KMS-11 (cell line): ENCODE measurements around the gene CPXM1.

Experiments used
- H2AFZ ChIP-seq: fragments of 200-600 bp; sonication (generic); 2 replicates; pipeline ENCODE4 v1.6.1; 2016; ENCODE audit warnings: antibody characterized with exemption, mixed run types, low read depth
- H3K27ac ChIP-seq: fragments of 200-600 bp; sonication (generic); 2 replicates; pipeline ENCODE4 v1.6.1; 2016; ENCODE audit warnings: mild to moderate bottlenecking, mixed run types
- H3K27me3 ChIP-seq: fragments of 200-600 bp; sonication (generic); 2 replicates; pipeline ENCODE4 v1.6.1; 2017; ENCODE audit warnings: mild to moderate bottlenecking, low read depth, mixed run types, moderate library complexity; ENCODE audit not compliant: insufficient read depth
- H3K36me3 ChIP-seq: fragments of 200-600 bp; sonication (generic); 2 replicates; pipeline ENCODE4 v1.6.1; 2017; ENCODE audit warnings: mild to moderate bottlenecking, mixed run types; ENCODE audit not compliant: insufficient read depth
- H3K4me1 ChIP-seq: fragments of 200-600 bp; sonication (generic); 2 replicates; pipeline ENCODE4 v1.6.1; 2016; ENCODE audit warnings: mild to moderate bottlenecking, low read depth, mixed run types; ENCODE audit not compliant: poor library complexity, severe bottlenecking
- H3K4me2 ChIP-seq: fragments of 200-600 bp; sonication (generic); 2 replicates; pipeline ENCODE4 v1.7.0; 2016; ENCODE audit warnings: mild to moderate bottlenecking, mixed run types
- H3K4me3 ChIP-seq: fragments of 200-600 bp; sonication (generic); IDR thresholded peaks from 2 replicates; pipeline ENCODE4 v1.6.1; 2017; ENCODE audit warnings: low read depth, low read length, mixed read lengths; ENCODE audit not compliant: insufficient read depth
- H3K79me2 ChIP-seq: fragments of 200-600 bp; sonication (generic); 2 replicates; pipeline ENCODE4 v1.6.1; 2016; ENCODE audit warnings: low read depth, mixed run types; ENCODE audit not compliant: insufficient read depth
- H3K9ac ChIP-seq: fragments of 200-600 bp; sonication (generic); 2 replicates; pipeline ENCODE4 v1.6.1; 2016; ENCODE audit warnings: mild to moderate bottlenecking, mixed run types
- H4K20me1 ChIP-seq: fragments of 200-600 bp; sonication (generic); 2 replicates; pipeline ENCODE4 v1.6.1; 2016; ENCODE audit warnings: mild to moderate bottlenecking, mixed run types; ENCODE audit not compliant: insufficient read depth
- CTCF ChIP-seq: fragments of 200-600 bp; sonication (generic); conservative IDR thresholded peaks from 2 replicates; pipeline ENCODE4 v1.6.1; 2017; ENCODE audit warnings: low read depth, mild to moderate bottlenecking, antibody characterized with exemption, low read length, moderate library complexity, mixed read lengths

CPXM1 gene

GRCh38 chr20:2820084-2820895 is 19.9 kb upstream of the CPXM1 start:
- no peak overlapping the region for H3K27ac ChIP-seq
- no peak overlapping the region for H2AFZ ChIP-seq
- peaks cover 5% of the 10 kb centered on the region for H3K4me1 ChIP-seq
- no peak overlapping the region for H3K9ac ChIP-seq
- no peak overlapping the region for H3K4me2 ChIP-seq
- H3K4me3 ChIP-seq, result no peak overlapping the region
- TF ChIP-seq CTCF, result no peak
- no peaks in the 10 kb centered on the region for H3K36me3 ChIP-seq
- no peaks in the 10 kb centered on the region for H4K20me1 ChIP-seq
- H3K27me3 ChIP-seq, result no peaks in the 10 kb centered on the region
- H3K79me2 ChIP-seq, result no peaks in the 10 kb centered on the region

DNA sequence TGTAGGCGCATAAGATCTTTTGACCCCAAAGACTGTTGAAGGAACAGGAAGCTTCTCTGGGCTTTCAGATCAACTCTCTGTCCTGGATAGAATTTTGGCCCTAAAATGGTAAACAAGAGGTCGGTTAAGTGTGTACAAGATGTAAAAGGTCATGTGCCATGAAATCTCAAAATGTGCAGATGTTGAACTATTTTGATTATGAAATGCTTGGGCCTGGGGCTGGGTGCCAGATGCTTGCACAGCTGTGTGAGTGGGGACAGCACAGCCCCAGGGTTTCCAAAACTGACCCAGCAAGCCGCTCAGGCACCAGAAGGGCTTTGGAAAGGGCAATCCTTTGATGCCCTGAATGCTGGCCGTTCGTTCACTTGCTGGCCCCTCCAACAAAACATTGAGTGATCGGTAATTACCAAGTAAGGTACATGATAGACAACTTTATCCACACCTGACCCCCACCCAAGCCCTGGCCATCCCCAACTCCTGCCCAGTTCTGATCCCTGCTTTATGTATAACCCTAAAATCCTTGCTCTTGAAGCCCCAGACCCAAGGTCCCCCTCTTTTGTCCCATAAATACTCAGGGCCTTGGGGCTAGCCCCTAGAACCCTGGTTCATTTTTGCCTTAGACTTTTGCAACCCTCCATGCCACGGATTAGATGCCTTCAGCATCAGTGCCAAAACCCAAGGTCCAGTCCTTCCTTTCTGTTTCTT is 17.6 kb upstream of the CPXM1 start:
- Histone ChIP-seq H3K79me2 (no peaks in the 10 kb centered on the region), H2AFZ (no peak overlapping the region), H3K36me3 (no peaks in the 10 kb centered on the region), H4K20me1 (no peaks in the 10 kb centered on the region), H3K27me3 (no peaks in the 10 kb centered on the region), H3K27ac (no peak overlapping the region), H3K4me1 (peaks cover 5% of the 10 kb centered on the region), H3K9ac (no peak overlapping the region), H3K4me2 (no peak overlapping the region), H3K4me3 (no peak overlapping the region)
- TF ChIP-seq CTCF, result no peak

DNA sequence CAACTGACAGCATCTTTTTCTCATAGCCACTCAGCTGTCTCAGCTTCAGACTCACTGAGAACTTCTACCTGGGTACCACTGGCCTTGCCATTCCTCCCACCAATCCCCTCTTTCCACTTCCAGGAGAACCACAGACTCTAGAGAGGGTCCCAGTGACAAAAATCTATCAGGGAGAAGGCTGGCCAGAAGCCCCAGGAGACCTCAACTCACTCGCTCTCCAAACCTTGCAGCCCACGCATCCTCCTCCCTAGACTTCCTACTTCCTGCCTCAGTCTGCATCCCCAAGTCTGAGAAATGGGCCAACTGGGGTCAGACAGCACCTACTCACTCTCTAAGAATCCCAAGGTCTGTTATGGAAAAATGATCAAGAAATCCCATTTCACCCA is 16.9 kb upstream of the CPXM1 start:
- no peaks in the 10 kb centered on the region for H4K20me1 ChIP-seq
- H3K79me2 ChIP-seq, result no peaks in the 10 kb centered on the region
- H2AFZ ChIP-seq, result no peak overlapping the region
- no peak overlapping the region for H3K4me3 ChIP-seq
- no peaks in the 10 kb centered on the region for H3K36me3 ChIP-seq
- H3K27ac ChIP-seq, result no peak overlapping the region
- H3K4me2 ChIP-seq, result no peak overlapping the region
- no peak overlapping the region for H3K9ac ChIP-seq
- H3K4me1 ChIP-seq, result peaks cover 5% of the 10 kb centered on the region
- no peak for TF ChIP-seq CTCF
- H3K27me3 ChIP-seq, result no peaks in the 10 kb centered on the region

- H3K36me3 ChIP-seq, result no peaks in the 10 kb centered on the region
- H2AFZ ChIP-seq, result no peak overlapping the region
- TF ChIP-seq CTCF, result no peak
- H3K4me2 ChIP-seq, result no peak overlapping the region
- no peaks in the 10 kb centered on the region for H3K27me3 ChIP-seq
- no peaks in the 10 kb centered on the region for H3K79me2 ChIP-seq
- no peak overlapping the region for H3K27ac ChIP-seq
- peaks cover 4% of the 10 kb centered on the region for H3K4me1 ChIP-seq
- no peaks in the 10 kb centered on the region for H4K20me1 ChIP-seq
- no peak overlapping the region for H3K9ac ChIP-seq
- no peak overlapping the region for H3K4me3 ChIP-seq
Observed at GRCh38 chr20:2816583-2817340, 16.3 kb upstream of the CPXM1 start.
